Gastrocnemius medialis (tissue), 4 donors: Measurements from ENCODE around the gene GSTT2B. TPM values are rescaled to one million over a fixed set of nuclear protein-coding genes. Genes with fewer than 3 reads are reported as not detected.
"Not testable (repeated sequence)": the region's sequence is repeated elsewhere in the genome, so short reads cannot be mapped to it uniquely, and the experiment has no call there.

Experiments used
- ATAC-seq, 2 donors: fragments of 150-250 bp; one replicate each; pipeline ENCODE4 v1.9.1; 2016
- DNase-seq, 2 donors: peaks; one replicate each; pipeline ENCODE4 v3.0.0-alpha.2; 2019
- H3K27ac ChIP-seq, 4 donors: fragments of 200-600 bp; sonication (generic); 1 replicate in 1 of 4; 2 replicates in 3 of 4; pipeline ENCODE4 v1.5.1; 2016 to 2018; ENCODE audit warnings: mild to moderate bottlenecking in 2 of 4, moderate library complexity in 1 of 4
- H3K27me3 ChIP-seq, 3 donors: fragments of 200-600 bp; sonication (generic) in 2 of 3; 1 replicate in 1 of 3; 2 replicates in 2 of 3; pipeline versions ENCODE4 v1.5.1 to v1.6.0; 2016 to 2019; ENCODE audit warnings: mild to moderate bottlenecking in 1 of 3, moderate library complexity in 1 of 3
- H3K36me3 ChIP-seq, 2 donors: fragments of 200-600 bp; sonication (generic) in 1 of 2; one replicate each; pipeline ENCODE4 v1.5.1; 2017 to 2018
- H3K4me1 ChIP-seq, 2 donors: fragments of 200-600 bp; sonication (generic) in 1 of 2; one replicate each; pipeline ENCODE4 v1.5.1; 2016 to 2017; ENCODE audit warnings: mild to moderate bottlenecking in 2 of 2
- H3K4me3 ChIP-seq, 4 donors: fragments of 200-600 bp; sonication (generic) in 3 of 4; 1 replicate in 1 of 4; 2 replicates in 3 of 4; pipeline ENCODE4 v1.5.1; 2016 to 2019; ENCODE audit warnings: mild to moderate bottlenecking in 2 of 4
- H3K9me3 ChIP-seq, 3 donors: fragments of 200-600 bp; sonication (generic) in 2 of 3; 1 replicate in 1 of 3; 2 replicates in 2 of 3; pipeline ENCODE4 v1.5.1; 2016 to 2019
- POLR2A ChIP-seq, 2 donors: fragments of 450-650 bp; IDR thresholded peaks; one replicate each; pipeline ENCODE4 v1.6.1; 2017; ENCODE audit warnings: antibody characterized with exemption in 2 of 2, mild to moderate bottlenecking in 2 of 2, moderate library complexity in 2 of 2
- in situ Hi-C, 4 donors: fragments of 200-750 bp; cut with MboI; loops; one replicate each; pipeline versions ENCODE4 v1.15.0 to v1.8.0; 2017; ENCODE audit warnings: low sequenced_read_pairs in 4 of 4
- intact Hi-C: fragments of 100-400 bp; cut with DNase I; formaldehyde crosslinking; loops from one replicate; pipeline ENCODE4 v1.15.1; 2023; ENCODE audit warnings: low total_unique reads
- total RNA-seq, 4 donors: library from RNA; depleted of rRNA; stranded (reverse); fragments of >200 nt; gene quantifications; one replicate each; pipeline versions ENCODE4 v1.1.0 to v1.2.3, GENCODE V29; 2016
- TF ChIP-seq, protein P1 (sequence below), 5 experiments: fragments of 450-650 bp in 3 of 5; fragments of 200-600 bp in 2 of 5; sonication (generic) in 2 of 5; IDR thresholded peaks in 4 of 5; conservative IDR thresholded peaks in 1 of 5; 1 replicate in 4 of 5; 2 replicates in 1 of 5; pipeline ENCODE4 v1.5.1; 2016 to 2019; ENCODE audit warnings: antibody characterized with exemption in 5 of 5, mild to moderate bottlenecking in 3 of 5, moderate library complexity in 3 of 5

The GSTT2B gene
- total RNA-seq, 4 donors from 2014 or later, result 1.4 to 7.2 (median 5.1) TPM

DNA sequence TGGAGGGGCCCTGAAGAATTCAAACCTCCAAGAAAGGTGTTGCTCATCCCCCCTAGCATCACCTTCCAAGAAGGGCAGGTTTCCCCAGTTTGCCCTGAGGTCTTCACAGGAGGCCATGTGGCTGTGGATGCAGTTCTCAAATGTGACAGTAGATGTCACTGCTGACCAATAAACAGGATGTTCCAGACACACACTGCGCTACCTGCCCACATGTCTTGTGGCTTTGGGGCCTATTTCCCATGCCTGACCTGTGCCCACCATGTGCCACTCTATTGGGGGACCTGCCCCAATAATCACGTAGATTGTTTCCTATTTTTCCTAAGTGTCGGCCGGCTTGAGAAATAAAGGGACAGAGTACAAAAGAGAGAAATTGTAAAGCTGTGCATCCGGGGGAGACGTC is 23.4 kb upstream of the GSTT2B start:
- in situ Hi-C loops, result no loop called here
- no peaks in the 10 kb centered on the region for H3K9me3 ChIP-seq
- ATAC-seq (peak in 1 of 2 donors; percentile 45), DNase-seq (no peak)
- H3K27ac ChIP-seq, result no peak overlapping the region
- TF ChIP-seq POLR2A (IDR thresholded peaks at IDR 0.05), result no peak
- TF ChIP-seq, protein P1, sequence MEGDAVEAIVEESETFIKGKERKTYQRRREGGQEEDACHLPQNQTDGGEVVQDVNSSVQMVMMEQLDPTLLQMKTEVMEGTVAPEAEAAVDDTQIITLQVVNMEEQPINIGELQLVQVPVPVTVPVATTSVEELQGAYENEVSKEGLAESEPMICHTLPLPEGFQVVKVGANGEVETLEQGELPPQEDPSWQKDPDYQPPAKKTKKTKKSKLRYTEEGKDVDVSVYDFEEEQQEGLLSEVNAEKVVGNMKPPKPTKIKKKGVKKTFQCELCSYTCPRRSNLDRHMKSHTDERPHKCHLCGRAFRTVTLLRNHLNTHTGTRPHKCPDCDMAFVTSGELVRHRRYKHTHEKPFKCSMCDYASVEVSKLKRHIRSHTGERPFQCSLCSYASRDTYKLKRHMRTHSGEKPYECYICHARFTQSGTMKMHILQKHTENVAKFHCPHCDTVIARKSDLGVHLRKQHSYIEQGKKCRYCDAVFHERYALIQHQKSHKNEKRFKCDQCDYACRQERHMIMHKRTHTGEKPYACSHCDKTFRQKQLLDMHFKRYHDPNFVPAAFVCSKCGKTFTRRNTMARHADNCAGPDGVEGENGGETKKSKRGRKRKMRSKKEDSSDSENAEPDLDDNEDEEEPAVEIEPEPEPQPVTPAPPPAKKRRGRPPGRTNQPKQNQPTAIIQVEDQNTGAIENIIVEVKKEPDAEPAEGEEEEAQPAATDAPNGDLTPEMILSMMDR (IDR thresholded peaks at IDR 0.05 in 4 of 5, conservative IDR thresholded peaks at IDR 0.05 in 1 of 5), result peak in 3 of 5 experiments; percentile 42 to 69 (median 50)
- no peaks in the 10 kb centered on the region for H3K36me3 ChIP-seq
- no peaks in the 10 kb centered on the region for H3K4me1 ChIP-seq
- no peak overlapping the region for H3K4me3 ChIP-seq
- H3K27me3 ChIP-seq, result no peaks in the 10 kb centered on the region
- intact Hi-C loops, result no loop called here

DNA sequence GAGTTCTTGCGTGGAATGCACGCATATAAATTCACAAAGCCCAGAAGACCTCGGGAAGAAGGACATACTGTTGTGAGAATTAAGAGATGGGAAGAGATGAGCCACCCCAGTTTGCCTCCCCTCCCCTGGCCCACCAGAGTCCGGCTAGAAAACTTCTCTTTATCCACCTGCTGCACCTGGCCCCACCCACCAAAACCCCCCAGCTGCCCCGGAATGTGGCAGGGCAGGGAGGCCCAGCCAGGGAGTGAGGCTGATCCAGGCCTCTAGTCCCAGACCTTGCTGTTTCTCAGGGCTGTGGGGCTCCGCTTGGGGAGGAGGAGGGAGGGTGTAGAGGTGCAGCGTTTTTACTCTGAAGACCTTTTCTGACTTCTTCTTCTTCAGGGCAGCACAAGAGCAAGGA is 19.6 kb upstream of the GSTT2B start:
- intact Hi-C loops, H3K9me3 ChIP-seq, H3K36me3 ChIP-seq, DNase-seq, in situ Hi-C loops, H3K27me3 ChIP-seq, H3K27ac ChIP-seq, ATAC-seq, H3K4me1 ChIP-seq: not testable (repeated sequence)
- H3K4me3 ChIP-seq, result peak overlapping the region in 1 of 4 donors; percentile 32

DNA sequence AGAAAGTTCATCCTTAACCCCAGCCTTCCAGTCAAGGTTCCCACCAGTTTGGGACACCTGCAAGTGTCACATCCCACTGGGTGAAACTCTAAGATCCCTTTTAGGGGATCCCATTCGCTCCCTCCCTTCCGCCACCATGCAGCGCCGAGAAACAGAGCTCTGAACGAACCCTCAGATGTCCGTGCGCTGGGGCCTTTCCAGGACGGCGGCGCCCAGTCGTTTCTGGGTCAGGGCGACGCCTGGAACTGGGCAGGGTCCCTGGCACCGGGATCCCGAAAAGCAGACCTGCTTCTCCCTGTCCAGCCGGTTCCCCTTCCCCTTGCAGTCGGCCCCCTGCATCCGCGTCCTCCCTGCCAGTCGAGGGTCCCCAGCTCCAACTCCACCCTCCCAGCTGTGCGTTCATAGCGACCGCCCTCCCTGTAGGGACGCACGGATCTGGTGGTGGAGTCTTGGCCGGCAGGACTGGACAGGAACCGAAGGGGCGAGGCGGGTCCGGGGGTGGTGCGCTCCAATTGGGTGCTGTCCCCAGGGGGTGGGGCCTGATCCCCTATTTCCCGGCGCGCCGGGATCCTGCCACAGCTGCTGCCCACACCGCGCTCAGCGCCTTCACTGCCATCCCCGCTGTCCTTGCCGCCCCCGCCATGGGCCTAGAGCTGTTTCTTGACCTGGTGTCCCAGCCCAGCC is 18.7 kb upstream of the GSTT2B start, which contains the start of gene GSTT2:
GSTT2 (plus strand) TSS at position 578 of the 684 bp plus-strand sequence.
- intact Hi-C loops, H3K27ac ChIP-seq, H3K36me3 ChIP-seq, DNase-seq, H3K4me1 ChIP-seq, H3K9me3 ChIP-seq, H3K27me3 ChIP-seq: not testable (repeated sequence)
- H3K4me3 ChIP-seq, result peak within 1 kb of the TSS in 1 of 4 donors; percentile 32
- in situ Hi-C loops, result loop anchor here in 1 of 4 donors (10.0 kb wide), 1 partner anchor 55 kb away; no protein-coding TSS in a partner anchor
- peak; percentile 69 to 76 for ATAC-seq

DNA sequence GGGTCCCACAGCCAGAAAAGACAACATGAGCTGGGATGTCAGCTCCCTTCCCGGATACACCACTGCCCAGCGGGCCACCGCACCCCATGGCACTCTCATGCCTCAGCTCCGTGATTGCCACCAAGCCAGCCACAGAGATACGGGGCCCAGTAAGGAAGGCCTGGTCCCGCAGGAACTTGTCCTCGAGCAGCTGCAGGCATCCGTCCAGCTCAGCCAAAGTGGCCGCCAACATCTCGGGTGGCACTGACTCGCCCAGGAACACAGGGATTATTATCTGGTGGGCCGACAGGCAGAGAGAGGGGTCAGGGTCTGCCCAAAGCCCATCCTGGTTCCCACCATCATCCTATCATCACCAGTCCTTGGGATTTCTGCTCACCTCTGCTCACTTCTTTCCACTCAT is 16.3 kb upstream of the GSTT2B start:
- H3K4me1 ChIP-seq, H3K27ac ChIP-seq, DNase-seq, H3K36me3 ChIP-seq, H3K9me3 ChIP-seq, H3K27me3 ChIP-seq, intact Hi-C loops, H3K4me3 ChIP-seq, ATAC-seq: not testable (repeated sequence)
- in situ Hi-C loops, result loop anchor here in 1 of 4 donors (10.0 kb wide), 1 partner anchor 53 kb away; no protein-coding TSS in a partner anchor

DNA sequence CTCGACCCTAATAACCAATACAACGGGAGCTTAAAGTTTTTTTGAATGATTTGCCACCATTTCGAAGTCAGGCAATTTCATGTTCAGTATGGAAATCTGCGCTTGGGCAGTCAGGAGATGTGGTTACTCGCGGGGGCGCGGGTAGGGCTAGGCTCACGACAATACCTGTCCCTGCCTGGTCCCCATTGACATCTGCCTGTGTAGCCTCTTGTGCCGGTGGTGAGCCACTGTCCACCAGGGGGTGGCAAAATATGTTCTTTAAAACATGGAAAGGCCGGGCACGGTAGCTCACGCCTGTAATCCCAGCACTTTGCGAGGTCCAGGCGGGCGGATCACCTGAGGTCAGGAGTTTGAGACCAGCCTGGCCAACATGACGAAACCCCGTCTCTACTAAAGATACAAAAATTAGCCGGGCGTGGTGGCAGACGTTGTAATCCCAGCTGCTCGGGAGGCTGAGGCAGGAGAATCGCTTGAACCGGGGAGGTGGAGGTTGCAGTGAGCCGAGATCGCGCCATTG is 13.9 kb upstream of the GSTT2B start:
- H3K9me3 ChIP-seq, DNase-seq, H3K27ac ChIP-seq, H3K4me1 ChIP-seq, H3K27me3 ChIP-seq, intact Hi-C loops, H3K4me3 ChIP-seq: not testable (repeated sequence)
- in situ Hi-C loops, result loop anchor here in 1 of 4 donors (10.0 kb wide), 1 partner anchor 50 kb away; no protein-coding TSS in a partner anchor
- H3K36me3 ChIP-seq, result peaks cover 0 to 12% of the 10 kb centered on the region in 2 donors
- peak; percentile 11 to 47 for ATAC-seq

DNA sequence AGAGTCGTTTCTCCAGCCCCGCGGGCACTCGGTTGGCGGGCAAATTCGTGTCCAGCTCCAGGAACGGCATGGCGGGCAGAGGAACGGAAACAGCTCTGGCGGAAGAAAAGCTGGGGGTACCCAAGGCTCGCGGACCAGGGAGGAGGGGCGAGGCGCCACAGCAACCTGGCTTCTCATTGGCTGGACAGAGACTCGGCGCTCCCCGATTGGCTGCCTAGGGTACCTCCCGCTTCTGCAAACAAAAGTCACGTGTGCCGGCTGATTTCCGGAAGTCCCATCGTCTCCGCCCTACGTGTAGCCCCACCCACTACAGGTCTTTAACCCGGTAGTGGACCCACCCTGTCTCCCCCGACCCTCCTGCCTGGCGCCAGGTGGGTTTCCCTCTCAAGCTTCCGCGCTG is 13.3 kb upstream of the GSTT2B start, which contains the start of gene DDT:
DDT (minus strand) TSS at position 97 of the 400 bp plus-strand sequence; CDS start at position 70, 27 bp downstream.
- in situ Hi-C loops, result loop anchor here in 1 of 4 donors (10.0 kb wide), 1 partner anchor 50 kb away; no protein-coding TSS in a partner anchor
- H3K27ac ChIP-seq, H3K27me3 ChIP-seq, intact Hi-C loops, DNase-seq, H3K4me1 ChIP-seq, H3K4me3 ChIP-seq, H3K9me3 ChIP-seq: not testable (repeated sequence)
- H3K36me3 ChIP-seq, result peaks cover 0 to 12% of the 10 kb centered on the region in 2 donors
- ATAC-seq, result peak; percentile 98 to 99

DNA sequence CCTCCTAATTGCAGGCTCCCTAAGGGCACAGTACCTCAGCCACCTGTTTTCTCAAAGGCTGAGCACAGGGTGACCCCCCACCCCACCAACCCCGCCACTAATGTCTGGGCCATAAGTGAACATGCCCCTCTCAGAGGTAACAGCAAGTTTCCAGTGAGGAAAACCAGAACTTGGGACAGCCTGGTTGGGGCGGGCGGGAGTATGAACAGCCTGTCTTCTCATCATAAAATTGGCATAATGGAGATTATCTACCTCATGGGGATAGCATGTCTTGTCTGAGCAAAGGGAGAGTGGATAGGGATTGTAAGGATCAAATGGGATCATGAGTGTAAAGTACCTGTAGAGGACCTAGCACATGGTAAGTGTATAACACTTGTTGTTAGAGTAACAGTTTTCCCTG is 10.9 kb upstream of the GSTT2B start:
- in situ Hi-C loops, result loop anchor here in 1 of 4 donors (10.0 kb wide), 1 partner anchor 47 kb away; no protein-coding TSS in a partner anchor
- H3K9me3 ChIP-seq, intact Hi-C loops, ATAC-seq, DNase-seq, H3K27ac ChIP-seq, H3K4me3 ChIP-seq, H3K4me1 ChIP-seq, H3K27me3 ChIP-seq: not testable (repeated sequence)
- peaks cover 0 to 12% of the 10 kb centered on the region in 2 donors for H3K36me3 ChIP-seq
